Measurements from ENCODE around the gene ENTR1.
A peak's percentile ranks its signal among the peaks of the same experiment; 100 is the strongest.

Gene ENTR1, protein sequence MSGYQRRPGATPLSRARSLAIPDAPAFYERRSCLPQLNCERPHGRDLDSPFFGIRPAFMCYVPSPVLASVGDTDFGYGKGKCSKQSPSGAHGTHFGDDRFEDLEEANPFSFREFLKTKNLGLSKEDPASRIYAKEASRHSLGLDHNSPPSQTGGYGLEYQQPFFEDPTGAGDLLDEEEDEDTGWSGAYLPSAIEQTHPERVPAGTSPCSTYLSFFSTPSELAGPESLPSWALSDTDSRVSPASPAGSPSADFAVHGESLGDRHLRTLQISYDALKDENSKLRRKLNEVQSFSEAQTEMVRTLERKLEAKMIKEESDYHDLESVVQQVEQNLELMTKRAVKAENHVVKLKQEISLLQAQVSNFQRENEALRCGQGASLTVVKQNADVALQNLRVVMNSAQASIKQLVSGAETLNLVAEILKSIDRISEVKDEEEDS
- total RNA-seq: 4.1 to 33.7 (median 20.5) reads per million in 17 experiments

DNA sequence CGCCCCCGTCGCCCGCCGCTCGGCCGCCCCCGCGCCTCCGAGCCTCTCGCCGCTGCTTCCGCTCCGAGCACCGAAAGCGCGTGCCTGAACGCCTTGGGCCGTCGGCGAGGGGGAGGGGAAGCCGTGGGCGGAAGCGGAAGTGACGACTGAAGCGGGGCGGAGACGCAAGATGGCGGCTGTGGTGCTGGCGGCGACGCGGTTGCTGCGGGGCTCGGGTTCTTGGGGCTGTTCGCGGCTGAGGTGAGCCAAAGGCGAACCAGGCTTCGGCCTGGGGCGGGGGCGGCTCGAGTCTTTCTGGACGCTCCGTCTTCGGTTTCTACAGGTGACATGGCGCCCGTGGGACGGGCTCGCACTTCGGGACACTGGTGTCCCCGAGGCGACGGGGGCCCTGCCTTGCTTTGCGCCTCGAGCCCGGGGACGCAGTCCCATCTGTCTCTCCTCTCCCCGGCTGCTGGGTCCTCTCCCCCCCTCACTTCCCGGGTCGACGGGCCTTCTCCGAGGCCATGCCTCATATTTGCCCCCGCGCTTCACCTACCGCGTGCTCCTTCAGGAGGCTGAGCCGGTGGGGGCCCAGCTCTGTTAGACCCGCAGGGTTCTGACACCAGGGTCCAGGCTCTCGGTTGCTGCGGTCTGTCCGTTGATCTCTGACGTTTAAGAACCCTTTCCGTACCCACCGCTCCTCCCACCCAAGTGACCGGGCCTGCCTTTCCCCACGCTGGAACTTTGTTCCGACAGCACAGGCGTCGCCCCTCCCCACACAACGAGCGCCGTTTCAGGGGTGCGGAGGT lies at the start of gene ENTR1, which contains the start of gene PMPCA:
TSS of gene ENTR1 (minus strand) at position 115 of the 788 bp plus-strand sequence. CDS start 217 bp downstream, outside the sequence.
TSS of gene PMPCA (plus strand) at position 159 of the 788 bp plus-strand sequence. CDS start at position 170, 11 bp downstream.
- peak; percentile 97 to 98 (median 98) for DNase-seq

DNA sequence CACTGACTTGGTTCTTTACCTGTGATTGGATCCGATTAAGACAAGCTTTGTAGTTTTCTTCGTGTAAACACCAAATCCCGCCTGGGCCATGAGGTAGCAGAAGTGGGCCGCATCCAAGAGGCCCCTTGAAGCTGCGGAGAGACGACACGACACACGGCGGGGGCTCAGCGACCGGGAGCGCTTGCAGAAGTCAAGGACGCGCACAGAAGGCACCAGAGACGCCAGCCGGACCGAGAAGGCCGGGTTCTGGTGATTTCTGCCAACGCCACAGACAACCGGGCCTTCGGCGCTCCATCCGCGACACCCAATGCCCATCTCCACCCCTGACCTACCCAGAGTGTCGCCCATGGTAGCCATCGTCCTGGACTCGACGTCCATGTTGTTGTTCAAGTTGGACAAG lies 49.0 kb upstream of the ENTR1 start:
- DNase-seq: no peak

DNA sequence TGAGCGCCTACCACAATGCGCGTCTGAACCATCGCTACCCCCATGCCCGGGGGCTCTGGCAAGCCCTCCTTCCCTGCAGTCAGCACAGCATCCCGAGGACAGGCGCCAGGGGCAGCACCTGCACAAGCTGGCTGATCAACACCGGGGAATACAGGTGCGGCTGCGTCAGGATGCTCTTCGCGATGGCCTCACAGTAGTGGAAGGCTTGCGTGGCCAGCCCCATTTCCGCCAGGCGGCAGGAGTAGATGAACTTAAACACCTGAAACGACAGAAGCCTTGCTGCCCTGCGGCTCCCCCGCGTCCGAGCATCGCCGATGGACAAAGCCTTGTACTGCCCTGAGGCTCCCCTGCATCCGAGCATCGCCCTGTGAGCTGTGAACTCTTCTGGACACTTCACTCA lies 46.9 kb upstream of the ENTR1 start:
- no peak for DNase-seq

DNA sequence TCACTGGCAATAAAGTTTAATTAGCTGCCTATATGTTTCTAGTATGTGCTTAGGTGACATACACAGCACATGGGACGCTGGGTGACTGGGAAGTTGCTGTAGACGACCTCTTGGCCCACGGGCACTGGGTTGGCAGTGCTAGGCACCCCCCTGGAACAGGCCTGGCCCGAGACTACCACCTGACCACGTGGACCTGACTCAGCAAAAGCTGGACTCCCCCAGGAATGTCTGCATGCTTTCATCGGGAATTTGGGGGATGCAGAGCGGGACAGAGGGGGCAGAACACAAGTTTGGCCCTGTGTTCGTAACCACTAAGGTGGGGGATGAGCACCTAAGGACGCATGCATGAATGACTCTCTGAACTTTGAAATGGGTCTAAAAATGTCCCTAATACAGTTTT lies 45.8 kb upstream of the ENTR1 start:
- DNase-seq: no peak

DNA sequence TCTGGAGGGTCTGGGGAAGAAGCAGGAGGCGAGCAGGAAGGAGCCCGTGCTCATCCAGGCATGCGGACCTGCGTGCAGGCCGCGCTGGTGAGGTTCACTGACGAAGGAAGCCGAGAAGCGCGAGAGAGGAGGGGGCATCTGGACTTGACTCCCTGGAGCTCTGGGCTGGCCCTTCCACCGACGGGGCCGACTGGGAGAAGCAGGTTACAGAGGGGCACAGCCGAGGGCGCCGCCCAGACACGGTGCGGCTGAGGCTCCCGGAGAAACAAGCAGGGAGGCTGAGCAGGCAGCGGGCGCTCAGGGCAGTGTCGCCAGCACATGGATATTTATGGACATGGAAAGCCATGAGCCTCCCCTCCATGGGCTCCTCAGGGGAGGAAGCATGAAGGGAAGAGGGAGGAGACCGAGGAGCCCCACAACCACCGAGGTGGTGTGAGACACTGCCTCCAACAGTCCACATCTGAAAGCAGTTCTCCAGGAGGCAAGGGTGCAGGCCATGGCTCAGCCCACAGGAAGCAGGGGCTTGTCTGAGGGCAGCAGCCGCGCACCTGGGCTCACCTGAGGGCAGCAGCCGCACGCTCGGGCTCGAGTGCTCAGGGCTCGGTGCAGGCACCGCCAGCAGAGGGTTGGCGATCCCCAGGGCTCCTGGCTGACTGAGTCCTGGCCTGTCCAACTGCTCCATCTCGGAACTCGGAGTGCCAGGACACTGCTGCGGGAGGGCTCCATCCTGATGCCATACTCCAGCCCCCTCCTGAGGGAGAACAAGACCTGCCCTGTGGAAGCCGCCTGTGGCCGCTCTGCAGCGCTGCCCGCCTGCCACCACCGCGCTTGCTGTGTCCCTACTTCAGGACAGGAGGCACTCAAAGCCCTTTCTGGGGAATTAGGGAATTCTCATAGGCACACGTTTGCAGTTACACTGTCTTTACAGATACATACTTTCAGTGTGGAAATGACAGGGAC lies 44.9 kb upstream of the ENTR1 start:
- no peak for DNase-seq

DNA sequence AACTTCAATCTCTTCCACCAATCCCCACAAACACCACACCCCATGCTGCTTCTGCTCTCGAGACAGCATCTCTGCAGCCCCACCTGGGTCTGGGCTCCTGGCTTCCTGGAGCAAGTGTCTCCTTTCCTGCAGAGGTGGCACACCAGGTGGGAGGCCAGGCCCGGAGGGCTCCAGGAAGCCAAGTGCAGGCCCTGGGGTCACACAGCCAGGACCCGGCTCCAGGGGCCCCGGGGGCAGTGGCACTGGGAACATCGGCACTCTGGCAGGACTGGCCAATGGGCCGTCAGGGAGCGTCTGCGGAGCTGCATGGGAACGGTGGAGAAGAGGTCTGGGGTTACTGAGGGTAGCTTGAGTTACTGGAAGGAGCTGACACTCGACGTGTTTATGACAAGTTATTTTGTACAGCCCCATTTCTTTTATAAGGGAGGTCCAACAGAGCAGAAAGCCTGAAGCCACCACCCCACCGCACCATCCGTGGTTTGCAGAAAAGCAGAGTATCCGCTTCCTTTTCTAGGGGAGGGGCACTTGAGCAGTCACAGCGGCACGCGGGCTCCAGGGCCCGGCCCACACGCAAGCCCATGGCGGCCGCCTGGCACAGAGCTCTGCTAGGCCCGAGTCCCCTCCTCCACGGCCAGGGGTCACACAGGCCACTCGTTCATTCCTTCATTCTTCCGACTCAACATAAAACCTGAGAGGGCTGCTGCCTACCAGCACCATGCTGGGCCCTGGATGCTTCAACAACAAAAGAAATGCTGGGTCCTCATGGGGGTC lies 43.8 kb upstream of the ENTR1 start:
- DNase-seq: no peak

DNA sequence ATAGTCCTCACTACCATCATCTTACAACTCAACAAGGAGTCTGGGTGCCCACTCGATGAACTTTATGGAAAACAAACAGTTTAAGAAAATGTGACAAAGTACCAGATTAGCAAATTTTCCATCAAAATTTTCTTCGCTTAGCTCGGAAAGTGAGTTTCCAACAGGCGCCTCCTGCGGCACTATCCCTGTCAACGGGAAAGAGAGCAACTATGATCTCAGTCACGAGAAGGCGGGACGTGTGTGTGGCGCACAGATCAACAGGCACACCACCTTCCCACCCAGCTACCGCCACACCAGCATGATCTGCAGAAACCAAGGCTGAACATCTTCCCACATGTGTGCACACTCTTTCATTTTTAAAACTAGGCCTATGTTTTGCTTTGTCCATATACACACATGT lies 42.9 kb upstream of the ENTR1 start:
- DNase-seq: no peak

DNA sequence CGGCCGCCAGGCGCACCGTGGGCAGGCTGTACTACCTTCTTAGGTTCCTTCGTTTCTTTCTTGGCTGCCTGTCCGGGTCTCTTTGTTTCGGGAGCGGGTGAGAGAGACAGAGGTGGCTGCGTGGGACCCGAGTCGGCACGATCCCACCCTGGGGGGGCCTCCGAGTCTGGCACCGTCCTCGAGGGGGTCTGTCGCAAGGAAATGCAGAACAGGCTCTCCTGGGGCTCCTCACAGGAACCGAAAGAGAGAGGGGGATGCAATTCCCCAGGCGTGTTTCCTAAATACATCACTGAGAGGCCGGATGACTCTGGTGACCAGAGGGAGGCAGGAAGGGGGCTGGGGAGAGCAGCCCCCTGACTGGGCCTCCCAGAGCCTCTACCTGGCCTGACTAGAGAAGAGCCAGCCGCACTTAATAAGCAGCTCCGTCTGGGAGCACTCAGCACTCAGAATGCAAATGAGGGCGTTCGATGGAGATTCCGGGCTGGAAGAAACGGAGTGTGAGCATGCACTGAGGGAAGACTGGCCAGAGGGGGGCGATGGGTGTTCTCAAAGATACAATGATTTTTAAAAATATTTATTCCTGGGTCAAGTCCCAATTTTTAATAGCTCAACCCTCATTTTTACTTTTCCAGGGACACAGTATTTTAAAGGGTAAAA lies 40.9 kb upstream of the ENTR1 start:
- no peak for DNase-seq

DNA sequence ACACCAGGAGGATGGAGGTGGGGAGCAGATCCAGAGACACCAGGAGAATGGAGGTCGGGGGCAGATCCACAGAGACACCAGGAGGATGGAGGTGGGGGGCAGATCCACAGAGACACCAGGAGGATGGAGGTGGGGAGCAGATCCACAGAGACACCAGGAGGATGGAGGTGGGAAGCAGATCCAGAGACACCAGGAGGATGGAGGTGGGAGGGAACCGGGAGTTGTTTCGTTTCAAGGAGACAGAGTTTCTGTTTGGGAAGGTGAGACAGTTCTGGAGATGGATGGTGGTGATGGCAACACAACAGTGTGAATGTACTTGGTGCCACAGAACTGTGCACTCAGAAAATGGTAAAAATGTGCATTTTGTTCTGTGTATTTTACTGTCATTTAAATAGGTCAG lies 38.2 kb upstream of the ENTR1 start:
- DNase-seq: no peak

DNA sequence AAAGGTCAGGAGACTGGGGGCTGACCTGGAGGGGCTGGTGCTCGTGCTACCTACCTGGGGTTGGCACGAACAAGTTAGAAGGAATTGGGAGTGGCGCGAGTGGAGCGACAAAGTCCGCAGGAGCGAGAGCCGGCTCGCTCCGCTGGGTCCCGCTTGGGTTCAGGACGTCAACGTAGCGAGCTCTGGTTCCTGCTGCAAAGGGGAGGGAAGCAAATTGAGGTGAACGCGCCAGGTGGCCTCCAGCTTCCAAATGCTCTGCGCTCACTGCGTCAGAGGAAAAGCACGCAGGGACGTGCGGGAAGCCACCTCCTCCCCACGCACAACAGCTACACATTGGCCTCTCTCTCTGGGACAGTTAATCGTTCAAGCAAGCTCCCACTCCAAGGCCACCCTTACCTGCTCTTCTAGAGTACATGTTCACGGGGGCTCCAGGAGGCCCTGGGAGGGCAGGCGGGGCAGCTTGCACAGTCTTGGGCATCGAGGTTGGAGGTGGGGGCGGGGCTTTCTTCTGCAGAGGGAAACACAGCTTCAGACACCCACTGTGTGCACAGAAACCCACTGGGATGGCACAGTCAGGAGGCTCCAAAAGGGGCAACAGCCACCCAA lies 36.9 kb upstream of the ENTR1 start:
- no peak for DNase-seq

DNA sequence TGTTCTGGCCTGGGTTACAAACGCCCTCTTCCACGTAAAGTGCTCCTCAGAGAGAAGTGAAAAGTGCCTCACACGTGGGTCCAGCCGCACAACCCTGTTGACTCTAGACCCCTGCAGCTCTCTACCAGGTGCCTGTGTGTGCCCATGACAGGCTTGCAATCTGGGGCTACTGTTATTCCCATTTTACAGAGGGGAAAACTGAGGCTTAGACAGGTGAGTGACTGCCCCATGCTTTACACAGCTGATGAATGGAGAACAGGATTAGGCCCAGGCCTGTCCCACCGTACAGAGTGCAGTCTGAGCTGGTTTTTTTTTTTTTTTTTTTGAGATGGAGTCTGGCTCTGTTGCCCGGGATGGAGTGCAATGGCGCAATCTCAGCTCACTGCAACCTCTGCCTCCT lies 35.4 kb upstream of the ENTR1 start:
- DNase-seq: no peak

DNA sequence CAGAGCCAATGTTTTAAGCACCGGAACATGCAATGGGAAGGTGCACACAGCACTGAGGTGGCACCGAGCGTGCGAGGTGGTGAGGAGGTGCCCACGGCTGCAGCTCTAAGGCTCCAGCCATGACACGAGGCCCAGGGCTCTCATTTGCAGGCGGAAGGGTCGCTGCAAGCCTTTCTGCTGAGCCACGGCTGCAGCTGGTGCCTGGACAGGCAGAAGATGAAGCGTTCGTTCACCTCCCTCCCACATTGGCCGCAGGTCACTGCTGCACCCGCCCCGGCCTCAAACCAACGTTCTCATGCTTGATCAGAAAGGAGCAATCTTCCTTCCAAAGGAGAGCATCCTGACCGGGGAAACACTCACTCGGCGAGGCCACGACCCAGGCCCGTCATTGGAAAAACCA lies 33.7 kb upstream of the ENTR1 start:
- DNase-seq: no peak

DNA sequence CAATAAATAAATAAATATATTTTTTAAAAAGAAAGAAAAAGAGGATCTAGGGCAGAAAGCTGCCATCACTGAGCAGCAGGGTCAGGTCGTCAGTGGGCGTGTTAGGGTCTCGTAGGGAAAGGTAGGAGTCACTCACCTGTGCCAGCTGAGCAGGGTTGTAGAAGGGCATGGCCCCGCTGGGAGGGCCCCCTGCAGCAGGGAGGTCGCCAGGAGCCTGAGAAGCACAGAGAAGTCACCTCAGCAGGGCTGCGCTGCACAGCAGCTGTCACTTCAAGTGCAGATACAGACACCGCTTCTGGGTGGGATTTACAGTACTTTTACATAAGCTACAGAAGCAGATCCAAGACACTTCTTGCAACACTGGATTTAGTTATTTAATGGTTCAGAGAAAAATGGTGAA lies 33.3 kb upstream of the ENTR1 start:
- no peak for DNase-seq

DNA sequence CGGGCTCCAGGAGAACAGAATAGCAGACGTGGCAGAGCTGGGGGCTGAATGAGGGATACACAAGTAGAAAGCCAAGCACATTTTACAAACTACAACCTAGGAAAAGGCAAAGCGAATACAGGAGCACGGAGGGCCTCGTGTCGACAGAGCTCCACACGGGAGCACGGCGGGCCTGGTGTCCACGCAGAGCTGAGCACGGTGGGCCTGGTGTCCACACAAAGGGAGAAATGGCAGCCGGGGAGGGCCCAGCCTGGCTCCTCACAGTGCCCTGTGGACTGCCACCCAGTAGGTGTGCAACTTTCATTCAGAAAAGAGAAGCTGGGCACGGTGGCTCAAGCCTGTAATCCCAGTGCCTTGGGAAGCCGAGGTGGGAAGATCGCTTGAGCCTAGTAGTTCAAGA lies 32.7 kb upstream of the ENTR1 start:
- no peak for DNase-seq

DNA sequence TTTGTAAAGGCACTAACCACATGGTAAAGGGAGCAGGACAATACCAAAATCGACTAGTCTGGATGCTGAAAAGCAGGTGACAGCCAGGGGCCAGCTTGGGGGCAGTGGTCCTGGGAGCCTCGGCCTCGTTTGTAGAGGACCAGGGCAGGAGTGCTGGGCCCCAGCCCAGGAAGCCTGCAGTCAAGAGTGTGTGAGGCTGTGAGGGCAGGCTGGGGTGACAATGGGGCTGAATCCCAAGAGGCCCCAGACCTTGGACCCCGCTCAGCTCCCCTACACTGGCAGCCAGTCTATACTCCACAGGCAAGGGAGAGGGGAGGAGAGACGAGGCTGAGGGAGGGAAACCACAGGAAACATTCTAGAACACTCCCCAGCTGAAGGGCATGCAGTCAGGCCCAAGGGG lies 31.9 kb upstream of the ENTR1 start:
- DNase-seq: no peak

DNA sequence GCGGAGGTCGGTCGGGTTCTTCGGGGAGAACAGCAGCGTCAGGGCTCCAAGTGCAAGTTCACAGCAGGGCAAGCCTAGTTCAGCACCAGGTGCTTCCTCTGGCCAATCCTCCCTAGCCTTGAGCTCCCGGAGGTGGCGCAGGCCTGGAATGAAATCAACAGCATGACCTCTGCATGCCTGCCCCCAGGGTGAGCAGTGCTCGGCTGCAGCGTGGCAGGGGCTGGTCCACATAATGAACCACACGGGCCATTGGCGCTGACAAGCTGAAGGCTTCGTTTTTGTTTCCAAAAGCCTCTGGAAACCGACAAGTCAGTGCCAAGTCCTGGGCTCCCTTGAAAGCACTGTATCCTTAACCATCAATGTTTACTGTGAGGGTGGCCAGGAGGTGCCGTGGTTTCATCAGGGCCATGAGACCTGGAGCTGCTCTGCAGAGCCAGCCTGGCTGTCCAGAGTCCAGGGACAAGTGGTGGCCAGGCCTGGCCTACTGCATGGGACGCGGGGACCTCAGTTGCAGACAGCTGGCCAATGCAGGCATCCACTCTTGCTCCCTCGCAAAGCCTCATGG lies 31.3 kb upstream of the ENTR1 start:
- DNase-seq: no peak

DNA sequence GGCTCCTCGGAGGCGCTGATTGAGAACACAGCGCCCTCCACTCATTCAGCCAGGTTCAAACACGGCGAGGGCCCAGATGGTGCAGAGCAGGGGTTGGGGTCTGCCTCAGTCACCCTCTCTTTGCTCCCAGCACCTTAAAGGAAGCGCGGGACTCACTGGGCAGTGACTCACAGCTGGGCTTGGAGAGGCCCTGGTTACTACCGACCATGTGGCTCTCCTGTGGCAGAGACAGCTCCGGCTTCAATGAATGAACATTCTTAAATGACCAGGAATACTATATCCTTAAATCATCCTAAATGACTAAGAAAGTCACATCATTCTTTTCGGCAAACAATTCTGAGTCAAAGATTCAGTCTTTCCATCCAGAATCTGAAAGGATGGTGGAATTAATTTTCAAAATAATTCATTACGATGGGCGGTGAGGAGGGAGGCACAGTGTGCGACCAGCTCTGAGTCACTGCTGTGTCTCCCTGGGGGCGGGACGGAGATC lies 30.8 kb upstream of the ENTR1 start:
- no peak for DNase-seq

DNA sequence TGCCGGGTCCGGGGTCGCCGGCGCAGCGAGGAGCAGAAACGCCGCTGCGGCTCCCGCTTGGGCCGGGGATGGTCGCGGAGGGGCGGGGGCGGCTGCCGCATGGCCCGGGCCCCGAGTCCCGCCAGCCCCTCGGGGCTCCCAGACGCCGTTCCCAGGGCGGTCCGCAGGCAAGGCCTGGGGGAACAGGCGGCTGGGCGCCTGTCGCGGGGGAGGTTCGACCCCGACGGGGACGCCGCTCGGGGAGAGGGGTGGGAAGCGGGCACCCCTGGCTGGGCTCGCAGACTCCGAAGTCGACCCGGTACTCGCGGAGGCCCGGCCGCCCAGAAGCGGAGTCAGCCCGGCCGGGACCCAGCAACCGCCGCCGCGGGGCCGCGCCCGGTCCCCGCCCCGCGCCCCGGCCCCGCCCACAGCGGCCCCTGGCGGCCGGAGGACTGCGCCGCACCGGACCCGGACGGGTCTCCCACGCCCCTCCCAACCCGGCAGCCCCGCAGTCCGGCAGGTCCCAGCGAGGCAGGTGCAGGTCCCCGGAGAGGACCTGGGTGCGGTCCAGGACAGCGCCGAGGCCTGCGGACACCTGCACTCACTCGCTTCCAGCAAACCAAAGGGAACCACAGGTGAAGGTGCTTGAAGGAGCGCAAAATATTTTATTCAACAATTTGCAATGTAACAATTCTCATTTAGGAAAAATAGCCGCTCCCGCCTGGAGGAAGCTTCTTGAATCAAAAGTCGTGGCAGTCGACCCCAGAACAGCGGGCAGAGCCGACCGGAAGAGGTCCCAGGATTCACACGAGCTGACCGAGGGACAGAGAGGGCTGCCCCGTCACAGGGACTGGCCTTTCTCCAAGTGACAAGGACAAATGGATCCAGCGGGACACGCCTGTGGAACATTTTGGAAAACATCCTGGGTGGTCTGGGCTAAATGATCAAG lies 29.3 kb upstream of the ENTR1 start, which contains the start of gene INPP5E:
TSS of gene INPP5E (minus strand) at position 365 of the 928 bp plus-strand sequence. CDS start 426 bp downstream, outside the sequence.
- peak; percentile 74 to 93 (median 88) for DNase-seq
